ENCODE measurements around the gene BMAL1.

DNA sequence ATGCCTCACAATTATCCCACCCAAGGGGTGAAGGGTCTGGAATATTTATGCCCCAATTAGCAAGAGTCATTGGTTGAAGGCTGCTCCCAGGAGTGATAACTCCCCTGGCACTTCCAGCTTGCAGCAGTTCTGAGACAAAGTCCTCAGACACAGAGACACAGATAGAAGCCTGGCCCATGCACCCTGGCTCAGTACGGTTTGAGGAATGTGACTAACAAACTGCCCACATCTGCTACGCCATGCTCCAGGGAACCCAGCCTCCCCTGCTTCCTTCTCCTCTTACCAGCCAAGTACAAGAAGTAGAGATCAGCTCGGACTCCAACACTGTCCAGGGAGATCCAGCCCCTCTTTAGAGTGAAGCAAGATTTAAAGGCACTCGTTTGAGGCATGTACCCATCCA, 48.5 kb upstream of the BMAL1 start:
- TF ChIP-seq, protein P1, sequence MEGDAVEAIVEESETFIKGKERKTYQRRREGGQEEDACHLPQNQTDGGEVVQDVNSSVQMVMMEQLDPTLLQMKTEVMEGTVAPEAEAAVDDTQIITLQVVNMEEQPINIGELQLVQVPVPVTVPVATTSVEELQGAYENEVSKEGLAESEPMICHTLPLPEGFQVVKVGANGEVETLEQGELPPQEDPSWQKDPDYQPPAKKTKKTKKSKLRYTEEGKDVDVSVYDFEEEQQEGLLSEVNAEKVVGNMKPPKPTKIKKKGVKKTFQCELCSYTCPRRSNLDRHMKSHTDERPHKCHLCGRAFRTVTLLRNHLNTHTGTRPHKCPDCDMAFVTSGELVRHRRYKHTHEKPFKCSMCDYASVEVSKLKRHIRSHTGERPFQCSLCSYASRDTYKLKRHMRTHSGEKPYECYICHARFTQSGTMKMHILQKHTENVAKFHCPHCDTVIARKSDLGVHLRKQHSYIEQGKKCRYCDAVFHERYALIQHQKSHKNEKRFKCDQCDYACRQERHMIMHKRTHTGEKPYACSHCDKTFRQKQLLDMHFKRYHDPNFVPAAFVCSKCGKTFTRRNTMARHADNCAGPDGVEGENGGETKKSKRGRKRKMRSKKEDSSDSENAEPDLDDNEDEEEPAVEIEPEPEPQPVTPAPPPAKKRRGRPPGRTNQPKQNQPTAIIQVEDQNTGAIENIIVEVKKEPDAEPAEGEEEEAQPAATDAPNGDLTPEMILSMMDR (IDR thresholded peaks at IDR 0.05; ENCODE audit: low read length), result no peak
- no peak for TF ChIP-seq EZH2 (IDR thresholded peaks at IDR 0.05; ENCODE audit: borderline replicate concordance, low read length)

Data from OCI-LY1 (cell line).